Endodermal cell (in vitro differentiated cells): ENCODE data around the gene ZNRD2. TPM values are rescaled to one million over a fixed set of nuclear protein-coding genes. Genes with fewer than 3 reads are reported as not detected.

ENCODE experiments used
- DNase-seq: peaks from one replicate; pipeline ENCODE4 v3.0.0-alpha.2; 2017
- H3K27ac ChIP-seq: 2 replicates; pipeline ENCODE4 v1.5.1; 2013; ENCODE audit warnings: mild to moderate bottlenecking, low read depth, low read length, moderate library complexity
- H3K27me3 ChIP-seq: 2 replicates; pipeline ENCODE4 v1.6.1; 2013; ENCODE audit warnings: mild to moderate bottlenecking, low read length, moderate library complexity; ENCODE audit not compliant: insufficient read depth, control insufficient read depth, poor library complexity, severe bottlenecking
- H3K36me3 ChIP-seq: 2 replicates; pipeline ENCODE4 v1.7.0; 2013; ENCODE audit warnings: mild to moderate bottlenecking, low read length, moderate library complexity; ENCODE audit not compliant: control insufficient read depth, insufficient read depth
- H3K4me1 ChIP-seq: one replicate; pipeline ENCODE4 v1.7.0; 2013; ENCODE audit warnings: low read length; ENCODE audit not compliant: control insufficient read depth, insufficient read depth
- H3K4me3 ChIP-seq: 2 replicates; pipeline ENCODE4 v1.5.1; 2013; ENCODE audit warnings: mild to moderate bottlenecking, low read length, moderate library complexity
- H3K9ac ChIP-seq: 2 replicates; pipeline ENCODE4 v1.6.1; 2013; ENCODE audit warnings: mild to moderate bottlenecking, low read length, moderate library complexity; ENCODE audit not compliant: poor library complexity, severe bottlenecking; ENCODE audit errors: extremely low read depth
- H3K9me3 ChIP-seq: 2 replicates; pipeline ENCODE4 v1.6.1; 2013; ENCODE audit warnings: mild to moderate bottlenecking, low read length, moderate library complexity; ENCODE audit not compliant: control insufficient read depth
- H3K27ac Mint-ChIP-seq: 2 replicates; pipeline ENCODE4 v1.8.0; 2020; ENCODE audit warnings: mixed read lengths
- H3K27me3 Mint-ChIP-seq: 2 replicates; pipeline ENCODE4 v1.8.0; 2021; ENCODE audit warnings: mild to moderate bottlenecking, mixed read lengths; ENCODE audit not compliant: insufficient read depth
- H3K36me3 Mint-ChIP-seq: 2 replicates; pipeline ENCODE4 v1.8.0; 2020; ENCODE audit warnings: low read depth, mixed read lengths
- H3K4me1 Mint-ChIP-seq: 2 replicates; pipeline ENCODE4 v1.8.0; 2020; ENCODE audit warnings: mixed read lengths
- H3K4me3 Mint-ChIP-seq: 2 replicates; pipeline ENCODE4 v1.8.0; 2020; ENCODE audit warnings: mild to moderate bottlenecking, moderate library complexity, mixed read lengths
- H3K9me3 Mint-ChIP-seq: 2 replicates; pipeline ENCODE4 v1.8.0; 2020; ENCODE audit warnings: mild to moderate bottlenecking, mixed read lengths
- WGBS, 2 experiments: methylation state at CpG; one replicate each; pipeline versions ENCODE4 v1.1.5 to v1.1.7; 2013; ENCODE audit warnings: missing lambda C conversion rate in 2 of 2, mixed read lengths in 1 of 2; ENCODE audit not compliant: insufficient coverage in 1 of 2, insufficient read length in 1 of 2; 5-methylcytosine and 5-hydroxymethylcytosine counted together
- total RNA-seq, 2 donors: library from RNA; stranded (reverse); fragmentation: NEBNext Ultra II Directional in 1 of 2; extraction: Animal tissue kit (Norgen Biotek cat#: 25700) in 1 of 2; gene quantifications; 2 replicates in 1 of 2; 3 replicates in 1 of 2; pipeline ENCODE4 v1.2.1, GENCODE V29; 2021
- TF ChIP-seq, protein P1 (sequence below): fragments of 200-600 bp; sonication (generic); conservative IDR thresholded peaks from 2 replicates; pipeline ENCODE4 v1.5.0; 2021; ENCODE audit warnings: antibody characterized with exemption, mild to moderate bottlenecking

Gene ZNRD2
- total RNA-seq, 2 donors from 2014 or later = 32.8 to 36.5 TPM

DNA sequence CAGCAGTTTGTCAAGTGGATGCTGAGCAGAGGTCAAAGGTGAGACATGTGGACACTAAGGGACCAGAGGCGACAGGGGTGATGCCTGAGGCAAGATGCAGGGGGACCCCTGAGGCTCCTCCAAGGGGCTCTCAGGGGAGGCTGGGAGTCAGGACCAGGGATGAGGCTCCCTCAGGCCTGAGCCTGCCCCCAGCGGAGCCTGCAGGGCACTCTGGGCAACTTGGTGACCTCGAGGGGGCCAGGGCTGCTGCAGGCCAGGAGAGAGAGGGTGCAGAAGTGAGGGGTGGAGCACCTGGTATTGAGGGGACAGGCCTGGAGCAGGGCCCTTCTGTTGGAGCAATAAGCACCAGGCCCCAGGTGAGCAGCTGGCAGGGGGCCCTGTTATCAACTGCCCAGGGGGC lies 11.7 kb downstream of the ZNRD2 start:
- WGBS, 2 experiments = 83 to 92% methylated on average over 1 to 3 of the region's 3 CpGs
- no peak overlapping the region for H3K9ac ChIP-seq
- H3K4me3 ChIP-seq = no peak overlapping the region
- Mint-ChIP-seq H3K27me3 (peaks cover 93% of the 10 kb centered on the region), H3K4me1 (peaks cover 6% of the 10 kb centered on the region), H3K4me3 (no peak overlapping the region), H3K27ac (no peak overlapping the region), H3K9me3 (no peaks in the 10 kb centered on the region), H3K36me3 (no peaks in the 10 kb centered on the region)
- DNase-seq = no peak
- H3K36me3 ChIP-seq = no peaks in the 10 kb centered on the region
- TF ChIP-seq, protein P1, sequence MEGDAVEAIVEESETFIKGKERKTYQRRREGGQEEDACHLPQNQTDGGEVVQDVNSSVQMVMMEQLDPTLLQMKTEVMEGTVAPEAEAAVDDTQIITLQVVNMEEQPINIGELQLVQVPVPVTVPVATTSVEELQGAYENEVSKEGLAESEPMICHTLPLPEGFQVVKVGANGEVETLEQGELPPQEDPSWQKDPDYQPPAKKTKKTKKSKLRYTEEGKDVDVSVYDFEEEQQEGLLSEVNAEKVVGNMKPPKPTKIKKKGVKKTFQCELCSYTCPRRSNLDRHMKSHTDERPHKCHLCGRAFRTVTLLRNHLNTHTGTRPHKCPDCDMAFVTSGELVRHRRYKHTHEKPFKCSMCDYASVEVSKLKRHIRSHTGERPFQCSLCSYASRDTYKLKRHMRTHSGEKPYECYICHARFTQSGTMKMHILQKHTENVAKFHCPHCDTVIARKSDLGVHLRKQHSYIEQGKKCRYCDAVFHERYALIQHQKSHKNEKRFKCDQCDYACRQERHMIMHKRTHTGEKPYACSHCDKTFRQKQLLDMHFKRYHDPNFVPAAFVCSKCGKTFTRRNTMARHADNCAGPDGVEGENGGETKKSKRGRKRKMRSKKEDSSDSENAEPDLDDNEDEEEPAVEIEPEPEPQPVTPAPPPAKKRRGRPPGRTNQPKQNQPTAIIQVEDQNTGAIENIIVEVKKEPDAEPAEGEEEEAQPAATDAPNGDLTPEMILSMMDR = no peak
- no peaks in the 10 kb centered on the region for H3K9me3 ChIP-seq
- H3K4me1 ChIP-seq = no peaks in the 10 kb centered on the region
- H3K27me3 ChIP-seq = peaks cover 54% of the 10 kb centered on the region
- H3K27ac ChIP-seq = no peak overlapping the region

DNA sequence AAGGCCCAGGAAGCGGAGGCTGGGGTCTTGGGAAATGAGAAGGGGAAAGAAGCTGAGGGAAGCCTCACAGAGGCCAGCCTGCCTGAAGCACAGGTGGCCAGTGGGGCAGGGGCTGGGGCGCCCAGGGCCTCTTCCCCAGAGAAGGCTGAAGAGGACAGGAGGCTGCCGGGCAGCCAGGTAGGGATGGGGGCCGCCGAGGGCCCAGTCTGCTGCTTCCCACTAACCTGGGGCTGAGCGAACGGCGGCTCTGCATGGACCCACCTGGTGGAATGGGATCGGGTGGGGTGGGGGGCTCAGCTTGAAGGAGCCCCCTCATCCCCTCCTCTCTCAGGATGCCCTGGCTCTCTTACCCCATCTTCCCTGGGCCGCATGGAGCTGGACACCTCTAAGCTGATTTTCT lies 13.3 kb downstream of the ZNRD2 start:
- peaks cover 50% of the 10 kb centered on the region for H3K27me3 ChIP-seq
- peaks cover 93% of the 10 kb centered on the region for H3K27me3 Mint-ChIP-seq
- no peaks in the 10 kb centered on the region for H3K9me3 Mint-ChIP-seq
- no peaks in the 10 kb centered on the region for H3K36me3 ChIP-seq
- H3K4me3 Mint-ChIP-seq = no peak overlapping the region
- TF ChIP-seq, protein P1 = no peak
- no peak overlapping the region for H3K9ac ChIP-seq
- no peaks in the 10 kb centered on the region for H3K4me1 ChIP-seq
- H3K4me1 Mint-ChIP-seq = peaks cover 1% of the 10 kb centered on the region
- no peak for DNase-seq
- no peaks in the 10 kb centered on the region for H3K36me3 Mint-ChIP-seq
- WGBS, 2 experiments = 96 to 97% methylated on average over 7 to 10 of the region's 10 CpGs
- no peak overlapping the region for H3K4me3 ChIP-seq
- no peak overlapping the region for H3K27ac Mint-ChIP-seq
- H3K27ac ChIP-seq = no peak overlapping the region
- H3K9me3 ChIP-seq = no peaks in the 10 kb centered on the region

DNA sequence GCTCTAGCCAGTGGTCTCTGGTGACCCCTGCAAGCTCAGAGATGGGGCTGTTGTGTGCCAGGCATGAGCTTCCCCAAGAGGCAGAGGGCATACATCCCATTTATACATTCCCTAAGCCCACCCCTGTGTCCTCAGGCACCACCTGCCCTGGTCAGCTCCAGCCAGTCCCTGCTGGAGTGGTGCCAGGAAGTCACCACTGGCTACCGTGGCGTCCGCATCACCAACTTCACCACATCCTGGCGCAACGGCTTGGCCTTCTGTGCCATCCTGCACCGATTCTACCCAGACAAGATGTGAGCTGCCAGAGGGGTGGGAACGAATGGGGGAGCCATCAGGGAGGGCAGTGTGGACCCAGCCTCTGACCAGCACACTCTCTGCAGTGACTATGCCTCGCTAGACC lies 13.8 kb downstream of the ZNRD2 start:
- Mint-ChIP-seq H3K4me1 (no peaks in the 10 kb centered on the region), H3K27ac (no peak overlapping the region), H3K4me3 (no peak overlapping the region), H3K9me3 (no peaks in the 10 kb centered on the region), H3K36me3 (no peaks in the 10 kb centered on the region), H3K27me3 (peaks cover 93% of the 10 kb centered on the region)
- H3K9ac ChIP-seq = no peak overlapping the region
- peaks cover 50% of the 10 kb centered on the region for H3K27me3 ChIP-seq
- no peak for DNase-seq
- no peak overlapping the region for H3K27ac ChIP-seq
- H3K4me3 ChIP-seq = no peak overlapping the region
- H3K36me3 ChIP-seq = no peaks in the 10 kb centered on the region
- TF ChIP-seq, protein P1 = no peak
- no peaks in the 10 kb centered on the region for H3K9me3 ChIP-seq
- WGBS, 2 experiments = 82 to 92% methylated on average over 2 to 8 of the region's 8 CpGs
- no peaks in the 10 kb centered on the region for H3K4me1 ChIP-seq
